ENCODE results near the gene TMC8. TPM values are rescaled to one million over a fixed set of nuclear protein-coding genes. Genes with fewer than 3 reads are reported as not detected.

TMC8 gene
- polyA plus RNA-seq, 1 of the 3 experiments (the other 2 are of a cell fraction): 0.18 TPM

- no peaks in the 10 kb centered on the region for H3K9me2 ChIP-seq
- TF ChIP-seq RXRA (IDR thresholded peaks at IDR 0.05; ENCODE audit: borderline replicate concordance, low read depth) (no peak), TCF12 (IDR thresholded peaks at IDR 0.05) (no peak), IRF3 (IDR thresholded peaks at IDR 0.05; ENCODE audit: low read depth, low read length) (no peak), POLR2AphosphoS5 (IDR thresholded peaks at IDR 0.05; ENCODE audit: low read depth, low read length) (peak; percentile 99), SIN3A (IDR thresholded peaks at IDR 0.05; ENCODE audit: borderline replicate concordance, low read depth, low read length) (peak; percentile 87), FOXJ3 (CRISPR knock-in tag; IDR thresholded peaks at IDR 0.05) (no peak), MXI1 (IDR thresholded peaks at IDR 0.05; ENCODE audit: low read depth, low read length) (peak; percentile 99), TAF1 (IDR thresholded peaks at IDR 0.05; ENCODE audit: borderline replicate concordance, low read depth, low read length) (peak; percentile 83), FOXM1 (IDR thresholded peaks at IDR 0.05; ENCODE audit: low read depth) (peak; percentile 88), RCOR1 (IDR thresholded peaks at IDR 0.05; ENCODE audit: low read length) (no peak), GABPA (IDR thresholded peaks at IDR 0.05; ENCODE audit: low read depth) (no peak), EZH2phosphoT487 (IDR thresholded peaks at IDR 0.05; ENCODE audit: borderline replicate concordance, low read depth) (no peak), SMC3 (IDR thresholded peaks at IDR 0.05; ENCODE audit: low read depth, low read length) (peak; percentile 40; the same call in 1 of the 2 replicates), NRF1 (IDR thresholded peaks at IDR 0.05; ENCODE audit: low read depth, low read length) (0 out of 2 replicates have a peak, but pooled peaks have one; percentile 20), CHD2 (IDR thresholded peaks at IDR 0.05; ENCODE audit: low read length, partially characterized antibody) (no peak), TEAD4 (IDR thresholded peaks at IDR 0.05; ENCODE audit: borderline replicate concordance, insufficient read depth) (peak; percentile 97), MEF2A (IDR thresholded peaks at IDR 0.05; ENCODE audit: borderline replicate concordance, low read depth) (no peak), ZBTB33 (IDR thresholded peaks at IDR 0.05; ENCODE audit: borderline replicate concordance, low read depth) (no peak), JUND (IDR thresholded peaks at IDR 0.05) (no peak), ELF1 (IDR thresholded peaks at IDR 0.05) (no peak)
- TF ChIP-seq, protein P1, sequence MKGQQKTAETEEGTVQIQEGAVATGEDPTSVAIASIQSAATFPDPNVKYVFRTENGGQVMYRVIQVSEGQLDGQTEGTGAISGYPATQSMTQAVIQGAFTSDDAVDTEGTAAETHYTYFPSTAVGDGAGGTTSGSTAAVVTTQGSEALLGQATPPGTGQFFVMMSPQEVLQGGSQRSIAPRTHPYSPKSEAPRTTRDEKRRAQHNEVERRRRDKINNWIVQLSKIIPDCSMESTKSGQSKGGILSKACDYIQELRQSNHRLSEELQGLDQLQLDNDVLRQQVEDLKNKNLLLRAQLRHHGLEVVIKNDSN (IDR thresholded peaks at IDR 0.05; ENCODE audit: borderline replicate concordance, low read depth): 0 out of 2 replicates have a peak, but pooled peaks have one; percentile 31
- TF ChIP-seq, protein P2, sequence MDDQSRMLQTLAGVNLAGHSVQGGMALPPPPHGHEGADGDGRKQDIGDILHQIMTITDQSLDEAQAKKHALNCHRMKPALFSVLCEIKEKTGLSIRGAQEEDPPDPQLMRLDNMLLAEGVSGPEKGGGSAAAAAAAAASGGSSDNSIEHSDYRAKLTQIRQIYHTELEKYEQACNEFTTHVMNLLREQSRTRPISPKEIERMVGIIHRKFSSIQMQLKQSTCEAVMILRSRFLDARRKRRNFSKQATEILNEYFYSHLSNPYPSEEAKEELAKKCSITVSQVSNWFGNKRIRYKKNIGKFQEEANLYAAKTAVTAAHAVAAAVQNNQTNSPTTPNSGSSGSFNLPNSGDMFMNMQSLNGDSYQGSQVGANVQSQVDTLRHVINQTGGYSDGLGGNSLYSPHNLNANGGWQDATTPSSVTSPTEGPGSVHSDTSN (IDR thresholded peaks at IDR 0.05): no peak; the same call in none of the 2 replicates
- TF ChIP-seq, protein P3, sequence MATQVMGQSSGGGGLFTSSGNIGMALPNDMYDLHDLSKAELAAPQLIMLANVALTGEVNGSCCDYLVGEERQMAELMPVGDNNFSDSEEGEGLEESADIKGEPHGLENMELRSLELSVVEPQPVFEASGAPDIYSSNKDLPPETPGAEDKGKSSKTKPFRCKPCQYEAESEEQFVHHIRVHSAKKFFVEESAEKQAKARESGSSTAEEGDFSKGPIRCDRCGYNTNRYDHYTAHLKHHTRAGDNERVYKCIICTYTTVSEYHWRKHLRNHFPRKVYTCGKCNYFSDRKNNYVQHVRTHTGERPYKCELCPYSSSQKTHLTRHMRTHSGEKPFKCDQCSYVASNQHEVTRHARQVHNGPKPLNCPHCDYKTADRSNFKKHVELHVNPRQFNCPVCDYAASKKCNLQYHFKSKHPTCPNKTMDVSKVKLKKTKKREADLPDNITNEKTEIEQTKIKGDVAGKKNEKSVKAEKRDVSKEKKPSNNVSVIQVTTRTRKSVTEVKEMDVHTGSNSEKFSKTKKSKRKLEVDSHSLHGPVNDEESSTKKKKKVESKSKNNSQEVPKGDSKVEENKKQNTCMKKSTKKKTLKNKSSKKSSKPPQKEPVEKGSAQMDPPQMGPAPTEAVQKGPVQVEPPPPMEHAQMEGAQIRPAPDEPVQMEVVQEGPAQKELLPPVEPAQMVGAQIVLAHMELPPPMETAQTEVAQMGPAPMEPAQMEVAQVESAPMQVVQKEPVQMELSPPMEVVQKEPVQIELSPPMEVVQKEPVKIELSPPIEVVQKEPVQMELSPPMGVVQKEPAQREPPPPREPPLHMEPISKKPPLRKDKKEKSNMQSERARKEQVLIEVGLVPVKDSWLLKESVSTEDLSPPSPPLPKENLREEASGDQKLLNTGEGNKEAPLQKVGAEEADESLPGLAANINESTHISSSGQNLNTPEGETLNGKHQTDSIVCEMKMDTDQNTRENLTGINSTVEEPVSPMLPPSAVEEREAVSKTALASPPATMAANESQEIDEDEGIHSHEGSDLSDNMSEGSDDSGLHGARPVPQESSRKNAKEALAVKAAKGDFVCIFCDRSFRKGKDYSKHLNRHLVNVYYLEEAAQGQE (IDR thresholded peaks at IDR 0.05; ENCODE audit: low read depth, low read length): no peak
Measured at GRCh38 chr17:78186692-78187595, 56.4 kb downstream of the TMC8 start, which contains the start of the genes AFMID and TK1. AFMID (plus strand) TSS chr17:78187362; CDS start chr17:78187371, 9 bp downstream. TK1 (minus strand) TSS chr17:78187052; CDS start chr17:78186994, 58 bp downstream.

More at GRCh38 chr17:78186692-78187595, 56.4 kb downstream of the TMC8 start, which contains the start of the genes AFMID and TK1:
- H3K4me1 ChIP-seq (ENCODE audit: control insufficient read depth in 1 of 2, insufficient read depth in 2 of 2, low read depth in 1 of 2, low read length in 1 of 2): peaks cover 7% of the 10 kb centered on the region in 2 experiments; a peak in 2 of 4 replicates
- H3K4me2 ChIP-seq: peak within 1 kb of the TSS; percentile 87
- peak within 1 kb of the TSS; percentile 54 to 78 for H3K4me3 ChIP-seq (ENCODE audit: low read depth in 2 of 2, low read length in 1 of 2)
- H3K9me3 ChIP-seq: no peaks in the 10 kb centered on the region
- H3F3A ChIP-seq (replicated peaks; ENCODE audit: insufficient read depth): no peaks in the 10 kb centered on the region
- peaks cover 0 to 7% of the 10 kb centered on the region in 2 experiments for H3K36me3 ChIP-seq (replicated peaks in 1 of 2; ENCODE audit: control insufficient read depth in 1 of 2, insufficient read depth in 2 of 2, low read length in 1 of 2)
- peak within 1 kb of the TSS; percentile 26 to 48; a peak in 2 of 4 replicates for H3K27ac ChIP-seq (ENCODE audit: low read depth in 2 of 2, low read length in 1 of 2)
- peaks cover 7% of the 10 kb centered on the region; the same call in 1 of the 2 replicates for H4K20me1 ChIP-seq (ENCODE audit: insufficient read depth)
- H3K79me2 ChIP-seq (ENCODE audit: insufficient read depth): peaks cover 46% of the 10 kb centered on the region
- CTCF ChIA-PET: interaction anchor here (0.6 to 7.7 kb wide), 31 partner anchors 9 to 235 kb away, joined by 3 to 70 read pairs (median 4); partner anchors contain the start of genes SYNGR2 and TMC6
- no peaks in the 10 kb centered on the region for H3K27me3 ChIP-seq (ENCODE audit: insufficient read depth)
- WGBS (ENCODE audit: low lambda C conversion rate): 7% methylated on average over 34 of the region's 57 CpGs
- POLR2A ChIA-PET: interaction anchor here (0.6 to 1.4 kb wide), 5 partner anchors 12 to 250 kb away, joined by 3 to 4 read pairs (median 3); no protein-coding TSS in a partner anchor
- peak; percentile 100 for DNase-seq
- peak within 1 kb of the TSS; percentile 75 for H3K9ac ChIP-seq
- H2AFZ ChIP-seq (ENCODE audit: low read depth): peak within 1 kb of the TSS; percentile 85

Data from SK-N-SH (cell line).